HFFc6 (cell line): Measurements from ENCODE around the gene MEF2B. TPM values are rescaled to one million over a fixed set of nuclear protein-coding genes. Genes with fewer than 3 reads are reported as not detected.
"Not testable (repeated sequence)": the region's sequence is repeated elsewhere in the genome, so short reads cannot be mapped to it uniquely, and the experiment has no call there.

Experiments
- DNase-seq: peaks from one replicate; pipeline ENCODE4 v3.0.0-alpha.2; 2018
- H3K27ac Mint-ChIP-seq: 2 replicates; pipeline ENCODE4 v1.8.0; 2020; ENCODE audit warnings: mild to moderate bottlenecking, mixed read lengths
- H3K27me3 Mint-ChIP-seq: 2 replicates; pipeline ENCODE4 v1.8.0; 2021; ENCODE audit warnings: mild to moderate bottlenecking, moderate library complexity, mixed read lengths; ENCODE audit not compliant: insufficient read depth
- H3K36me3 Mint-ChIP-seq: 2 replicates; pipeline ENCODE4 v1.8.0; 2021; ENCODE audit warnings: low read depth, mixed read lengths
- H3K4me1 Mint-ChIP-seq: 2 replicates; pipeline ENCODE4 v1.8.0; 2020; ENCODE audit warnings: low read depth, mixed read lengths
- H3K4me3 Mint-ChIP-seq: 2 replicates; pipeline ENCODE4 v1.8.0; 2020; ENCODE audit warnings: mild to moderate bottlenecking, moderate library complexity, mixed read lengths
- H3K9me3 Mint-ChIP-seq: 2 replicates; pipeline ENCODE4 v1.8.0; 2020; ENCODE audit warnings: mild to moderate bottlenecking, mixed read lengths
- total RNA-seq, 6 experiments: library from RNA; stranded (reverse); fragmentation: NEBNext Ultra II Directional; extraction: Animal tissue kit (Norgen Biotek cat#: 25700); gene quantifications; 2 replicates in 1 of 6; 3 replicates in 5 of 6; pipeline ENCODE4 v1.2.3, GENCODE V29; 2021
- TF ChIP-seq, protein P1 (sequence below): fragments of 200-600 bp; sonication (generic); IDR thresholded peaks from 2 replicates; pipeline ENCODE4 v1.5.0; 2021; ENCODE audit warnings: antibody characterized with exemption, mild to moderate bottlenecking

Gene MEF2B
- total RNA-seq, 6 experiments from 2014 or later = 0.20 to 1.9 (median 0.82) TPM

- no peaks in the 10 kb centered on the region; the same call in 1 of the 2 replicates for H3K27me3 Mint-ChIP-seq
- DNase-seq = no peak
Measured at GRCh38 chr19:19103167-19103566, 66.9 kb downstream of the MEF2B start.

DNA sequence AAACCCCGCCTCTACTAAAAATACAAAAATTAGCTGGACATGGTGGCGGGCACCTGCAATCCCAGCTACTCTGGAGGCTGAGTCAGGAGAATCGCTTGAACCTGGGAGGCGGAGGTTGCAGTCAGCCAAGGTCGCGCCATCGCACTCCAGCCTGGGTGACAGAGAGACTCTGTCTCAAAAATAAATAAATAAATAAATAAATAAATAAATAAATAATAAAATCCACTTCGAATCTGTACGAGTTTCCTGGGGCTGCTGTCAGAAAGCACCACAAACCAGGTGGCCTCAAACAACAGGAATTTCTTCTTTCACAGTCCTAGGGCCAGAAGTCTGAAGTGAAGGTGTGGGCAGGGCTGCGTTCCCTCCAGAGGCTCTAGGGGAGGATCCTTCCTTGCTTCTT, 67.5 kb downstream of the MEF2B start:
- not testable (repeated sequence) for H3K36me3 Mint-ChIP-seq, H3K9me3 Mint-ChIP-seq, H3K27ac Mint-ChIP-seq, DNase-seq, H3K27me3 Mint-ChIP-seq, H3K4me3 Mint-ChIP-seq
- H3K4me1 Mint-ChIP-seq = peaks cover 15% of the 10 kb centered on the region

More at GRCh38 chr19:19103167-19103566, 66.9 kb downstream of the MEF2B start:
- TF ChIP-seq, protein P1, sequence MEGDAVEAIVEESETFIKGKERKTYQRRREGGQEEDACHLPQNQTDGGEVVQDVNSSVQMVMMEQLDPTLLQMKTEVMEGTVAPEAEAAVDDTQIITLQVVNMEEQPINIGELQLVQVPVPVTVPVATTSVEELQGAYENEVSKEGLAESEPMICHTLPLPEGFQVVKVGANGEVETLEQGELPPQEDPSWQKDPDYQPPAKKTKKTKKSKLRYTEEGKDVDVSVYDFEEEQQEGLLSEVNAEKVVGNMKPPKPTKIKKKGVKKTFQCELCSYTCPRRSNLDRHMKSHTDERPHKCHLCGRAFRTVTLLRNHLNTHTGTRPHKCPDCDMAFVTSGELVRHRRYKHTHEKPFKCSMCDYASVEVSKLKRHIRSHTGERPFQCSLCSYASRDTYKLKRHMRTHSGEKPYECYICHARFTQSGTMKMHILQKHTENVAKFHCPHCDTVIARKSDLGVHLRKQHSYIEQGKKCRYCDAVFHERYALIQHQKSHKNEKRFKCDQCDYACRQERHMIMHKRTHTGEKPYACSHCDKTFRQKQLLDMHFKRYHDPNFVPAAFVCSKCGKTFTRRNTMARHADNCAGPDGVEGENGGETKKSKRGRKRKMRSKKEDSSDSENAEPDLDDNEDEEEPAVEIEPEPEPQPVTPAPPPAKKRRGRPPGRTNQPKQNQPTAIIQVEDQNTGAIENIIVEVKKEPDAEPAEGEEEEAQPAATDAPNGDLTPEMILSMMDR = no peak
- Mint-ChIP-seq H3K36me3 (no peaks in the 10 kb centered on the region), H3K27ac (no peak overlapping the region), H3K4me3 (no peak overlapping the region), H3K4me1 (peaks cover 15% of the 10 kb centered on the region), H3K9me3 (no peaks in the 10 kb centered on the region)

DNA sequence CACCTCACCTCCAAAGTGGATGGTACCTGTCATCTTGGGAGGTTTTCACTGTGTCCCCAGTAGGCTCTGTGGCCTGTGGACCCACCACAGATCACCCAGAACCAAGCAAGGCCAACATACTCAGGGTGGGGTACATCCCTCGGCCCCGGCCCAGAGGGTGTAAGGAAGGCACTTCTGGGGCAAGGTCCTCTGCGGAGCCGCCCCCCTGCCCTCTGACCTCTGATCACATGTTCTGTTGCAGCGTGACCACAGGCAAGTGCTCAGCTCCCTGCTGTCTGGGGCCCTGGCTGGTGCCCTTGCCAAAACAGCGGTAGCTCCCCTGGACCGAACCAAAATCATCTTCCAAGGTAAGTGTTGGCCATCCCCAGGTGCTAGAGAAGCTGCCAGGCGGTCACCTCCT, 68.5 kb downstream of the MEF2B start:
- DNase-seq = no peak
- Mint-ChIP-seq H3K27me3 (no peaks in the 10 kb centered on the region), H3K4me1 (peaks cover 15% of the 10 kb centered on the region), H3K27ac (no peak overlapping the region), H3K4me3 (no peak overlapping the region), H3K36me3 (no peaks in the 10 kb centered on the region), H3K9me3 (no peaks in the 10 kb centered on the region)
- TF ChIP-seq, protein P1 = no peak

DNA sequence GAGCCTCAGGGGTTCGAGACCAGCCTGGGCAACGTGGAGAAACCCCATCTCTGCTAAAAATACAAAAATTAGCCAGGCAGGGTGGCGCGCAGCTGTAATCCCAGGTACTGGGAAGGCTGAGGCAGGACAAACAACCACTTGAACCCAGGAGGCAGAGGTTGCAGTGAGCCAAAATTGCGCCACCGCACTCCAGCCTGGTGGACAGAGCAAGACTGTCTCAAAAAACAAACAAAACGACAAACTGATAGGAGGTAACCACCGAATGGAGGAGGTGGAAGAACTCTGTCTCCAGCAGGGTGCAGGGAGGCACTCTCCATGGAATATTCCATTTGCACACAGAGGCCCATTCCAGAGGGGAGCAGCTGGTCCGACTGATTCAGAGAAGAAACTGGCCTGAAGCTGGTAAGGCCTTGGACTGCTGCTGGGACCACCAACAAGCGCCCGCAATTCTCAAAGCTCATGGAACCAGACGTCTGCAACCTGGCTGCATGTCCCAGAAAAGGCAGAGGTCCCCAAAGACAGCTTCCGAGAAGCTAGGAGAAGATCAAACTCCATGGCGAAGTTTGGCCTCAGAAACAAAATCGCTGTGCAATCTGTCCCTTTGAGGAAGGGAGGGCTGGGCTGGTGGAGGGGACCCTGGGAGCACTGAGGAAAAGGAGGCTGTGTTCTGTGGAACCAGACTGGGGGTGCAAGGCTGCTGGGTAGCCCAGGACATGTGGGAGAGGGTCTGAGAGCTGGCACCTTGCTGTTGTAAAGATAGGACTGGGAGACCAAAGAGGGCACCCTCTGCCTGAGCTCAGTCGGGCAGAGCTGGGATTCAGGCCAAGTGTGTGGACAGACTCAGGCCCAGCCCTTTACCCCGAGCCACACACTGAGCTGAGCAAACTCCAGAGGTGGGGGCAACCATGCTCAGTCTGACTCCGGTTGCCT, 71.1 kb downstream of the MEF2B start:
- no peak for DNase-seq
- Mint-ChIP-seq H3K4me1 (no peaks in the 10 kb centered on the region), H3K9me3 (no peaks in the 10 kb centered on the region), H3K27me3 (no peaks in the 10 kb centered on the region; the same call in 1 of the 2 replicates), H3K4me3 (no peak overlapping the region), H3K36me3 (no peaks in the 10 kb centered on the region), H3K27ac (no peak overlapping the region)
- TF ChIP-seq, protein P1 = no peak

- DNase-seq = no peak
- no peaks in the 10 kb centered on the region for H3K4me1 Mint-ChIP-seq
- H3K27me3 Mint-ChIP-seq = no peaks in the 10 kb centered on the region; the same call in 1 of the 2 replicates
- no peak overlapping the region for H3K4me3 Mint-ChIP-seq
- H3K27ac Mint-ChIP-seq = no peak overlapping the region
- TF ChIP-seq, protein P1 = no peak
- no peaks in the 10 kb centered on the region for H3K36me3 Mint-ChIP-seq
- no peaks in the 10 kb centered on the region for H3K9me3 Mint-ChIP-seq
Measured at GRCh38 chr19:19098084-19098702, 71.9 kb downstream of the MEF2B start.
